GM12891 (cell line): Measurements from ENCODE around the gene SLC44A3.
A peak's percentile ranks its signal among the peaks of the same experiment; 100 is the strongest.

Experiments
- DNase-seq: peaks from one replicate; pipeline ENCODE4 v3.0.0; 2011; ENCODE audit warnings: low spot score; ENCODE audit not compliant: insufficient read length
- FAIRE-seq: peaks from 2 replicates; lab custom pipeline; 2011; peaks lifted over from hg19 to GRCh38; lab: Jason Lieb, UNC
- PAX5 ChIP-seq: IDR thresholded peaks from 2 replicates; pipeline ENCODE4 v1.6.1; 2011; ENCODE audit warnings: low read length, moderate library complexity, mild to moderate bottlenecking; ENCODE audit not compliant: insufficient read depth, severe bottlenecking
- POLR2A ChIP-seq: IDR thresholded peaks from 2 replicates; pipeline ENCODE4 v1.6.1; 2011; ENCODE audit warnings: low read depth, low read length, control low read depth
- POLR2AphosphoS5 ChIP-seq: IDR thresholded peaks from 2 replicates; pipeline ENCODE4 v1.6.1; 2011; ENCODE audit warnings: low read depth, low read length, control low read depth
- POU2F2 ChIP-seq: IDR thresholded peaks from 2 replicates; pipeline ENCODE4 v1.6.1; 2011; ENCODE audit warnings: low read depth, mild to moderate bottlenecking, control low read depth, low read length, moderate library complexity
- SPI1 ChIP-seq: IDR thresholded peaks from 2 replicates; pipeline ENCODE4 v1.6.1; 2011; ENCODE audit warnings: low read depth, low read length, control low read depth
- TAF1 ChIP-seq: IDR thresholded peaks from 2 replicates; pipeline ENCODE4 v1.6.1; 2011; ENCODE audit warnings: low read depth, low read length, control low read depth

The SLC44A3 gene

DNA sequence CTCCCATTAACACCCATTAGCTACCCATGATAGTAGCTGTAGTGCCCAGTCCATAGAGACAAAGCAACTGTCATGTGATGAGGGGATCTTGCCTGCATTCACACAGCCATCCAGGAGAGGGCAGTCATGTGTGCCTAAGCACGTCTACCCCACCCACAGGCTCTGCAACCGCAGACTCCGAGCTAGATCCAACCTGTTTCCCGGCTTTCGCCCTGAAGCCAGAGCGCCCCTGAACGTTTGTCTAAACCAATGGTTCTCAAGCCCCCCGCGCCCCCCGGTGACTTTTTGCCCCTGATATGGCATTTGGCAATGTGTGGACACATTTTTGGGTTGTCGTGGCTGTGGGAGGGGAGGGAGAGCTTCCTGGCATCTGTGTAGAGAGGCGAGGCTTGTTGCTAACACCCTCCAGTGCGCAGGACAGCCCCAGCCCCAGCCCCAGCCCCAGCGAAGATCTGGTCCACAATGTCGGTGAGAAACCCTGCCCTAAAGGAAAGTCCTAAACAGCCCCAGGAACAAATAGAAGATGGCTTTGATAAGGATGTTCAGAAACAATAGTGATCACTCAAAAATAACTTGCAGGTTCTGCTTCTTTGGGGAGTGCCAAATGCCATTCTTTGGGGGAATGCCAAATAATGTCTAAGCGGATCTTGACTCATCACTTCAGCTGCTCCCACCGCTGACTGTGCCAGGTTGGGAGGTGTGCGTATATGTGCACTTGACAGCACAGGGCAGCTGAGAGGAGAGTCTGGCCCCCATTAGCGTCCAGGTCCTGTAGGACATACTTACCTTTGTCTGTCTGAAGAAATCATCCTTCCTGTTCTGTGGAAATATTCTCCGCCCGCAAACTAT, 34.5 kb downstream of the SLC44A3 start:
- TF ChIP-seq POU2F2 (no peak; the same call in 1 of the 2 replicates), POLR2AphosphoS5 (no peak)
- FAIRE-seq (peak; percentile 99), DNase-seq (peak; percentile 71)

DNA sequence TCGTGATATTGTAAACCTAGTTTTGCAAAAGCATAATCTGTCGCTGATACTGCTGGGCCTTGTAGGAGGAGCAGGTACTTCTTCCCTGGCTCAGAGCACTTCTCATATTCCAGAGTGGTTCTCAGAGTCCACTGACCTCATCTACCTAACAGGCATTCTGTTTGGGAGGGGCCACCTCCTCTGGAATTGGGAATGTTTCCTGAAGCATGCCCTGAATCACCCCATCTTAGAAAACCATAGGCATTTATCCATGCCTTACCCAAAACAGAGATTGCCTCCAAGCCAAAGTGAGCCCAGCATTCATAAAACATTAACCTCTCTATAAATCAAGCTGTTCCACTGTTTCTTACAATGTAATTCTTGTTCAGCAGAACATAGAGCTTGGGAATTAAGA, 35.1 kb downstream of the SLC44A3 start:
- DNase-seq (no peak), FAIRE-seq (no peak)
- TF ChIP-seq SPI1 (no peak), POU2F2 (no peak), POLR2A (no peak), PAX5 (no peak), POLR2AphosphoS5 (no peak), TAF1 (no peak)

DNA sequence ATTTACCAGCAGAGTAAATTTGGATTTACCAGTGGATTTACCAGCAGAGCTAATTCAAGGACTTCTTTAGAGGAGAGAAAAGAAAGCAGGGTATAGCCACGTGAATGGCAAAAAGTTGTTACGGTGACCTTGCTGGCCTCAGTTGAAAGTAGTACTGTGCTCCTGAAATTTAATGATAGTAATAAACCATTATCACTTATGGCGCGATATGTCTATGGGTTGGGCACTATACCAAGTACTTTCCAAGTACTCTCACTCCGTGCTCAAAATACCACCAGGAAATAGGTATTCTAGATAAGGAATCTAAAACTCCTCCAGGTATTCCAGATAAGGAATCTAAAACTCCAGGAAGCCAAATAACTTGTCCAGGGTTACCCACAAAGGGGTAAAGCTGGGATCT, 35.8 kb downstream of the SLC44A3 start:
- no peak for FAIRE-seq
- no peak for DNase-seq
- TF ChIP-seq SPI1 = no peak
- no peak for TF ChIP-seq TAF1
- TF ChIP-seq POLR2A = no peak
- no peak for TF ChIP-seq POU2F2
- no peak for TF ChIP-seq POLR2AphosphoS5

DNA sequence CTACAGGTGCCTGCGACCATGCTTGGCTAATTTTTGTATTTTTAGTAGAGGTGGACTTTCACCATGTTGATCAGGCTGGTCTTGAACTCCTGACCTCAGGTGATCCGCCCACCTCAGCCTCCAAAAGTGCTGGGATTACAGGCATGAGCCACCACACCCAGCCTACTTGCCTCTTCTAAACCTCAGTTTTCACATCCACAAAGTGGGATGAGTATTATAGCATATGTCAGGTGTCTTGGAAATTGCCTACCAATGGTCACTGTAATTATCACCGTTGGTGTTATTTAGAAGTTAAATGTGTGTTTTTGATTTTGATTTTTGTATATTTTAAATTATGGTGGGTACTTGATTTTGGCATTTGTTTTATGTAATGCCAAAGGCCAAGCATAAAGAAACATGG, 36.7 kb downstream of the SLC44A3 start:
- no peak for DNase-seq
- no peak for TF ChIP-seq PAX5
- TF ChIP-seq POLR2A = no peak
- no peak for TF ChIP-seq TAF1
- no peak for TF ChIP-seq POLR2AphosphoS5
- TF ChIP-seq SPI1 = no peak
- no peak for TF ChIP-seq POU2F2
- no peak for FAIRE-seq

DNA sequence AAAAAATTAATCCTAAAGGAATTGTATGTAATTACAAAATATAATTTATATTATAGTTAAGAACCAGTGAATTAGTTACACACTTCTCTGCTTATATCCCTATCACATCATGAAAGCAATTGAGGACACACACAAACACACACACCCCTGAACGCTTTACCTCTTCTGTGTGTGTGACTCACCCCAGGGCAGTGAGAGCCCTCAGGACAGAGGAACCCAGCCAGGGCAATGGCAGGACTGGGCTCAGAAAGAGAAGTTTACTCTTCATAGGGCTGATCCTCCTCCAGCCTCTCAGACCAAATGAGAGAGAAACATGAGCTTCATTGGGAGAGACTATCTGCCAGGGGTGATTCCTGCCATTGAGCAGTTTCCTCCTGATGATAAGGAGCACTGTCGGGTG, 38.1 kb downstream of the SLC44A3 start:
- FAIRE-seq (no peak), DNase-seq (no peak)
- no peak for TF ChIP-seq TAF1
- no peak for TF ChIP-seq SPI1
- no peak for TF ChIP-seq PAX5
- no peak for TF ChIP-seq POU2F2
- no peak for TF ChIP-seq POLR2AphosphoS5
- no peak for TF ChIP-seq POLR2A

DNA sequence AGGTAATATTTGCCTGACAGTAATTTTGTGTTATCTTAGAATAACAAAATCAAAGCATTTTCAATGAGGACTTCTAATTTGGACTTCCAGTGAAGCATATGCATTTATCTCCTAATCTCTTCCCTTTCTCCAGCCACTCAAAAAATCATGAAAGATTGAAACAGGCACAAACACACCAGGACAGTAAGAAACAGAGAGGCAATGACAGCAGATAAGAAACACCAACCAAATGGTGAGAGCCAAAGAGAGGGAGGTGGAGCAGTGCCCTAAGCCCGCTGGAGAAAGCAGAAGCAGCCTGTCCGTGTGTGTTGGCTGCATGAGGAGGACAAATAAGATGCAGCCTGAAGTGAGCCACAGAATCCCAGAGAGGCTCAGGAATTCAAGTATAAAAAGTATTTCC, 39.0 kb downstream of the SLC44A3 start:
- DNase-seq (no peak), FAIRE-seq (no peak)
- TF ChIP-seq POLR2AphosphoS5 (no peak), POLR2A (no peak), TAF1 (no peak), POU2F2 (no peak), SPI1 (no peak)

DNA sequence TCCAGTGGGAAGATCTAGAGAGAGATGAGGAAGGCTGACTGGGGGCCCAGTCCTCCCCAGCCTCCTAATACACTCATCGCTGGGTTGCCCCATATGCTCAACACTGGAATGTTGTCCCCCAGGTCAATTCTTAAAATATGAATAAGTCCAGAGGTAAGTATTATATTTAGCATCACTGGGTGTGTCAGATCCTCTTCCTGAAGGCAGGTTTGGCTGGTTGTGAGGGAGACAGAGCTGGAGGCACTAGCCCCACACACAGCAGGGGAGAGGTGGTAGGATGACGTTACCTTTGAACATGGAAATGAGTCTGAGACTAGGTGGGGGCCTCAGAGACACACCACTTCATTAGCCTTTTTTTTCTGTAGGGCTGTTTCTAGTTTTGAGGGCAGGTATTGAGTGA, 42.6 kb downstream of the SLC44A3 start:
- FAIRE-seq (no peak), DNase-seq (no peak)
- TF ChIP-seq POLR2A (no peak), PAX5 (no peak), POLR2AphosphoS5 (no peak), SPI1 (no peak), POU2F2 (no peak), TAF1 (no peak)

DNA sequence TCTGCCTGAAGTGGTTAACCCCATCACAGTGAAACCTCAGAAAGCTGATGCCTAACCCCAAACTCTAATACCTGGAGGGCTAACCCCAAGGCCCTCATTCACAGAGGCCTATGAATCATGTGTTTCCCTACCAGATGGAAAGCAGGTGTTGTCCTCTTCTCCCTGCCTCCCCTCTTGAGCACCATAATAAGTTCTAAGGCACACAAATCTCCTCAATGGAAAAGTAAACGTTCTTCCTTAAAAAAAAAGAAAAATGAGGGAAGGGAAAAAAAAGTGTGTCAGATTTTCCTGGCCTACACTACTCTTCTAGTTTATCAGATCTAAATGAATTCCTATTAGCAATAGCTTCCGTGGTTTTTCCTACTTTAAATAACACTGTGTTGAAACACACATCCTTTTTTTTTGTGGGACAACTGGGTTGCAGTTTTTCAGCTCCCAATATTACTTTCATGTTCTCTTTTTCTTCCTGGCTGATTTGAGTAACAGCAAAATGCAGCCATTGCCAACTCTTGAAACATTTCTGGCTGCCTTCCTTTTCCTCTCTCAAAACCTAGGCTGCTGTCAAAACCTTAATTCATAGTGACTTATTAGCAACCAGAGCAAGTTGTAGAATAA, 43.2 kb downstream of the SLC44A3 start:
- TF ChIP-seq SPI1 (no peak), POLR2AphosphoS5 (no peak), TAF1 (no peak), POU2F2 (no peak), POLR2A (no peak), PAX5 (no peak)
- no peak for DNase-seq

DNA sequence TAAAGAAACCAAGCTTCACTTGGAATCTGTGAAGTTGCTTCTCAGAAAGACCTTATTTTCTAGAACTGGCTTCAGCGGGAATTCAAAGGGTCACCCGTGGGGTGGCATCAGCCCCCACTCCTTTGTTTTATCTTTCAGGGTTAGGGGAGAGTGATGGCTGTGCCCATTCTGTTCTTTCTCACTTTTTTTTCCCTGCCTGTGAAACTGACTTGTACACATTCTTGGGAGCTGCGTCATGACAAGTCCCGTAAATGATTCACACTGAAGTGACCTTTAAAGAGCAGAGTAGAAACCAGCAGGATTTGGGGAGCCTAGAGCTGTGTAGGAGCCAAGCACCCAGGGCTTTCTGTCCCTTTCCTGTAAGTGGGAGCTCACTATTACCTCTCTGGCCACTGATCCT, 43.8 kb downstream of the SLC44A3 start:
- TF ChIP-seq POLR2A = no peak
- TF ChIP-seq PAX5 = no peak
- no peak for TF ChIP-seq TAF1
- no peak for TF ChIP-seq POLR2AphosphoS5
- TF ChIP-seq POU2F2 = no peak
- no peak for TF ChIP-seq SPI1
- DNase-seq (no peak), FAIRE-seq (no peak)

More for the DNA sequence above, 43.2 kb downstream of the SLC44A3 start:
- no peak for FAIRE-seq

DNA sequence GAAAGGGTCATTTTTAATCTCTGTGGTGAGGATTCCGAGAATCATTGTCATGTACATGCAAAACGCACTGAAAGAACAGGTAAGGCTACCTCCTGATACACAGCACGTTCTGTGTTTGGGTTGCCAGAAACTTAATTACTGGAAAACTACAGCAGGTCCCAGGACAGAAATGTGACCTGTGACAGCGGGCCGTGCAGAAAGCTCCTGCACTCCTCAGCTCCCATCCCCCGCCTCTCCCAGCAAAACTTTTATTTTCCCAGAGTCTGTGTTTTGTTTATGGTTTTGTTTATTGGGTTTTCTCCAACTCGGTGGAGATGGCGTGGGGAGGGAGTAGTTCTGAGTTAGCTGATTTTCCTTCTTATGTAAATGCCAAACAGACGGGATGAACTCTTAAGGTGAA, 44.7 kb downstream of the SLC44A3 start:
- DNase-seq (no peak), FAIRE-seq (no peak)
- TF ChIP-seq POLR2A (no peak), SPI1 (no peak), TAF1 (no peak), POLR2AphosphoS5 (no peak), PAX5 (no peak), POU2F2 (no peak)
